Activated T-cell treated with anti-CD3 and anti-CD28 coated beads for 1 hour (primary cell): ENCODE measurements around the gene ADGRD1.
"Not testable (repeated sequence)": the region's sequence is repeated elsewhere in the genome, so short reads cannot be mapped to it uniquely, and the experiment has no call there.

ENCODE experiments used
- DNase-seq: peaks from one replicate; pipeline ENCODE4 v3.0.0-alpha.2; 2020; ENCODE audit warnings: low read depth

Gene ADGRD1

DNA sequence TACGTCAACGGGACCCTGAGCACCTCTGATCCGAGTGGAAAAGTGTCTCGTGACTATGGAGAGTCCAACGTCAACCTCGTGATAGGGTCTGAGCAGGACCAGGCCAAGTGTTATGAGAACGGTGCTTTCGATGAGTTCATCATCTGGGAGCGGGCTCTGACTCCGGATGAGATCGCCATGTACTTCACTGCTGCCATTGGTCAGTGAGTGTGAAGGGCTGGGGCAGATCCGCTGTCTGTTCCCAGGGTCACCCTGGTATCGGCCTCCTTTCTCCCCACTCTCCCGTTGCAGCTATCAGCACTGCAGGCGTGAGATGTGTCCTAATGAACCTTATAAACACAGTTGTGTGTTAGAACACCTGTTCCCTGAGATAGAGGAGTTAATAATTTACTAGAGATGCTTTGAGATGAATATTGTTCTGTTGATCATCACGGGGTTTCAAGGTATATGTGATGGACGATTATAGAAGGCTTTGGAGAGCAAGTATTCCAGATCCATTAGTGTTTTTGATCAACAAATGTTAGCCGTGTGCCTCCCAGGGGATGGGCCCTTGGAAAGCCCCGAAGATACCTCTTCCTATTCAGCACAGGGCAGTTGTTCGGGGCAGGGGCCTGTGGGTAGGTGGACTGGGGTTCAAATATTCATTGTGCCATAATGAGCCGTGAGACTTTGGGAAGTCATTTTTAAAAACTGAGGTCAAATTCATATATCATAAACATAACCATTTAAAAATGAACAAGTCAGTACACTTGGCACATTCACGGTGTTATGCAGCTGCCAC, 33.6 kb downstream of the ADGRD1 start:
- DNase-seq, result no peak

DNA sequence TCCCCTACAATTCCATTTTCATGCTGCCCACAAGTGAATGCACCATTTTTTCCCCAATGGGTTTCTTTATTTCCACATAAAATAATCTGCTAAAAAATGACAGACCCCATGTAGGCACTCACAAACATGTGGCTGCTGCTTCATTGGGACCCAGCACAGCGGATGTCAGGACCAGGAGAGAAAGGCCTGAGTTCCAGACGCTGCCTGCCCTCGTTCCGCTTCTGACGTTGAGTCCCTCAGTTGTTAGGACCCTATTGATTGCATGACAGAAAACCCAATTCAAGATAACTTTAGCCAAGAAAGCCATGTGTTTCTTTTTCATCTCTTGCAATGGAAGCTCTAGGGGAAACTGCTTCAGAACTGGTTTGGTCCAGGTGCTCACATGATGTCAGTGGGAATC, 34.6 kb downstream of the ADGRD1 start:
- no peak for DNase-seq

DNA sequence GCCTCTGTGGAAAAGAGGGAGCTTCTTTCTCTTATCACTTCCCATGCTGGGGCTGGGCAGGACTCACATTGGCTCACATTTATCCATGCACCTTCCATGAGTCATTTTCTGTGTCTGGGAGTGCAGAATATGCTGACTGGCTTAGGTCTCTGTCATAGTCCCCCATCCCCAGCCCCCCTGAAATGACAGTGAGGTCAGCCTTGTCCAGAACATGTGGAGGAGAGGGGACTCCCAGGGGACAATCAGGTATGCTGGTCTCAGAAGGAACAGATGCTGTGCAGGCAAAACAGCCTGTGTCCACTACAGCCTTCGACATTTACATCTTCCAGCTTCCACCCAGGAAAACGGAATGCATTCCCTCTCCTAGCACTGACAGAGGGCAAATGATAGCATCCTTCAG, 35.0 kb downstream of the ADGRD1 start:
- no peak for DNase-seq

GRCh38 chr12:130989391-130989790, 35.7 kb downstream of the ADGRD1 start:
- DNase-seq, result no peak

GRCh38 chr12:130990034-130990433, 36.3 kb downstream of the ADGRD1 start:
- DNase-seq, result no peak

GRCh38 chr12:130992448-130992847, 38.7 kb downstream of the ADGRD1 start:
- DNase-seq, result no peak

GRCh38 chr12:130992979-130993538, 39.4 kb downstream of the ADGRD1 start:
- DNase-seq, result no peak

- no peak for DNase-seq
Measured at GRCh38 chr12:130993759-130994670, 40.3 kb downstream of the ADGRD1 start.

GRCh38 chr12:130994821-130995375, 41.2 kb downstream of the ADGRD1 start:
- DNase-seq, result no peak

- DNase-seq, result not testable (repeated sequence)
Measured at GRCh38 chr12:130995386-130995969, 41.8 kb downstream of the ADGRD1 start.

GRCh38 chr12:130998136-130998535, 44.4 kb downstream of the ADGRD1 start:
- DNase-seq, result no peak

DNA sequence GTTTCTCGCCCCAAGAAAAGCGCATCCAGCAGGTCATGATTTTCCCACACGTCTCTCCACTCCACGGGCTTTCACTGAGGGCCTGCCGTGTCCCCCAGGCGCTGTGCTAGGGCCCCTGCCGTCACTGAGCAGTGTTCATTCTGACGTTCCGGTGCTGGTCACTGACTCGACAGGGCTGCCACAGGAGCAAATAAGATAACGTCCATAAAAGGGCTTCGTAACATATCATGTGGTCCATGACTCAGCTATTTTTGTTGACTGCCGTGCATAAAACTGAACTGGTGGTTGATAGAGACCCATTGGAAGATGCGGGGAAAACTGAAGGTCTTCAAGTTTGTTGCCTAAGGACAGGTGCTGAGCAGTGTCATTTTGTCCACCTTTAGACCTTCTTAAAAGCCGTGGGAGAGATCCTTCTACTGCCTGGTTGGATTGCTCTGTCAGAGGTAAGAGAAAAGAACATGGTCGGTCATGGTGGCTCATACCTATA, 46.3 kb downstream of the ADGRD1 start:
- DNase-seq, result no peak

DNA sequence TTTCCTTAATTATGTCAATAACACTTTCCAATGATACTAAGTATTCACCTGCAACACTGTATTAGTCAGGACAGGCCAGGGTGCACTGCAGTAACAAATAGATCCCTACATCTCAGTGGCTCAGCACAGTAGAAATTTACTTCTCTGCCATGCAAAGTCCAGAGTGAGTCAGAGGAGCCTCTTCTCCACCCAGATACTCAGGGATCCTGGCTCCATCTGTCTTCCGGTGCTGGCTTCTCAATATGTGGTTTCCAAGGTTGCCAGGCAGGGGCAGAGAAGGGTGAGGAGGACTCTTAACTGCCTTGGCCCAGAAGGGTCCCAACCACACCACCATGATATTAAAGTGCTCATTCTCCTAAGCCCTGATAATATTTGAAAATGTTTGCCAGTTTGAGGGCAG, 47.8 kb downstream of the ADGRD1 start:
- no peak for DNase-seq

DNA sequence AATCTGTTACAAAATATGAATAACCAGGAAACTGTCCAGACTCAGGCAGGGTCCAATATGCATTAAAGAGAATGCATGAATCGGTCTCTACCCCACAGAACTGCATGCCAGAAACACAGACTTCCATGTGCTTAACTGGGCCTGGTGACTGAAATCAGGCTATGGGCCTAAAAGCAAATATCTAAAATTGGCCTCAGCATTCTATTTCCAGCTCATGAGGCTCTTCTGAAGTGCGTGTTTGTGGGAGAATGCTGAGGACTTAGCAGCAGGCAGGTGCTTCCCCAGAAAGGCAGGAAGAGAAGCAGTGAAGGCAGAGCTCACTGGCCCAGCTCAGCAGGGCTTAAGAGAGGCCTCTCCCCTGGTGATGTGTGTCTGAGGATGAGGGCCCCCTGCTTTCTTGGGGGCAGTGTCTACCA, 48.5 kb downstream of the ADGRD1 start:
- no peak for DNase-seq

DNA sequence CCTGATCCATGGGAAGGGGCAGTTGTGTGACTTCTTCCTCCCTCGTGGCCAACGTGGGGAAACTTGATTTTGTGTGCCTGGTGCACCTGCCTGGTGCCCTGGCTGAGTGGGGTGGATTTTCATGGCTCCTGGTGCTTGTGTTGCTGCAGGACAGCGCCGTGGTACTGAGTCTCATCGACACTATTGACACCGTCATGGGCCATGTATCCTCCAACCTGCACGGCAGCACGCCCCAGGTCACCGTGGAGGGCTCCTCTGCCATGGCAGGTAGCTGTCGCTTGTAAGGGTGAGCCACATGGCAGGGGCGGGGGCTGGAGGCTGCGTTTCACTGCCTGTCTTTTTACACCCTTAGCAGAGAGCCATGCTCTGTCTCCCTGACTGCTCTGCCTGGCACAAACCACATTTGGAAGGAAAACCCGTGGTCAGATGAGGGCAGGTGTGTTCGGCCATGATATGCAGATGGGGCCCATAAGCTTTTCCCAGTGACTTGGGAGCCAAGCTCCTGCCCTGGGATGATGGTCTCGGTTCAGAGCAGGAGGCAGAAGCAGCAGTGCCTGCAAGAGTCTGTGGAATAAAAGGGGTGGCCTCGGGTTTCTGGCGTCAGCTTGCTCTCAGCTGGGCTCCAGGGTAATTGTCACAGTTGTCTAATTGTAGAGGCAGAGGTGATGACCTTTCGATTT, 49.5 kb downstream of the ADGRD1 start:
- DNase-seq, result no peak

DNA sequence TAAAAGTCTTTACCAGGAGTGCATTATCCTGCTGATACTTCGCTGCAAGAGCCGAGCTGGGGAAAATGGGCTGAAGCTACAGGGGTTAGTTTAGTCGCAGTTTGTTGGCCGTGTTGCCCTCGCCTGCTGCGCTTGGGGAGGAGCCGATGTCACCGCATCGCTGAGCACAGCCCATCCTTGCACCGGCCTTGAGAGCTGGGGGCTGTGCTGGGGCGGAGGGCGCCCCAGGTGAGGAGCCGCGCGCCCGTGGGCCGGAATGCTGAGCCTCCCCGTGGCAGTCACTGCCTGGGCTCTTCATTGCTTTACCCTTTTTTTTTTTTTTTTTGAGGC, 50.0 kb downstream of the ADGRD1 start:
- no peak for DNase-seq

DNA sequence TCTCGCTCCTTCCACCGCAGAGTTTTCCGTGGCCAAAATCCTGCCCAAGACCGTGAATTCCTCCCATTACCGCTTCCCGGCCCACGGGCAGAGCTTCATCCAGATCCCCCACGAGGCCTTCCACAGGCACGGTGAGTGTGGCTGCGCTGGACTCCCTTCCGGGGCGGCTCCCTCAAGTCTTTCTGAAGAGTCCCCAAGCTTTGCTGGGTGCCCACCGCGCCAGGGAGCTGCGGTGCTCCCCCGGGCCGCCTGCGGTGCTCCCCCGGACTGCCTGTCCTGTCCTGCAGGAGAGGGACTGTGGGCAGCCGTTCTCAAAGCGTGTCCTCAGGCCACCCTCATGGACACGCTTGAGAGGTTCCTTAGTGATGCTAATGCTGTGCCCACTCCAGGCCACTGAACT, 50.5 kb downstream of the ADGRD1 start:
- DNase-seq, result no peak

DNA sequence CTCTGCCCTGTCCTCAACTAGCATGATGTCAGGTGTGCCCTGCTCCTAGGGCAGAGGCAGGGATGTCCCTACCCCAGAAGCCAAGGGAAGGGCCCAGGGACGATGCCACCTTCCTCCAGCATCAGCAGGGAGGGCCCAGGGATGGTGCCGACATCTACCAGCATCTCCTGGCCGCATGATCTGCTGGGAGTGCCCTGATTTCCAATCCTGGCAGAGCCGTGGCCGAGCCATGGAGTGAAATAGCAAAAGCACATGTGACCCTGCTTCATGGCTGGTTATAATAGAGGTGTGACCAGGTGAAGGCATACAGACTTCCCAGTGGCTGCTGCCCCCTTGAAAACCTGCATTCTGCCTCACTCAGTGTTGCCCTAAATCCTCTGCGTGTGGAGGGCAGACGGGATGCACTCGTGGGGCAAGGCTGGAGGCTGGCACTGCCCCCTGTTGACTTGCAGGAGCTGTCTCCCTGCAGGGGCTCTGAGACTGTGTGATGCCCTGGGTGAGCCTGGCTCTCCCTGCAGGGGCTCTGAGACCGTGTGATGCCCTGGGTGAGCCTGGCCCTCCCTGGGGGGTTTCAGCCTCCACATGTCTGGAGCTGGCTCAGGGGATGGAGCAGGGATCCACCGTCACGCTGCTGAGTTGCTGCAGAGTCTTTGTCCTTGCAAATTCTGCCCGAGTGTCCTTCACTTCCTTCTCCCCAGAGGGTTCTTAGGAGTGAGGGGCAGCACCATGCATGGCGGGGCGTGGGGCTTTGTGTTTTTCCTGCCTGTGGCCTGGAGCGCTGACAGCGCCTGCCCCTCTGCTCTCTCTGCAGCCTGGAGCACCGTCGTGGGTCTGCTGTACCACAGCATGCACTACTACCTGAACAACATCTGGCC, 51.7 kb downstream of the ADGRD1 start:
- no peak for DNase-seq

- DNase-seq, result no peak
Measured at GRCh38 chr12:131006036-131006735, 52.5 kb downstream of the ADGRD1 start.
